HCT116 (cell line): ENCODE measurements around the gene HIRA. TPM values are rescaled to one million over a fixed set of nuclear protein-coding genes. Genes with fewer than 3 reads are reported as not detected.

Experiments used
- ATAC-seq: fragments of 200-7000 bp; cut with Tn5 transposase; 2 replicates; pipeline ENCODE4 v1.9.1; 2020; ENCODE audit warnings: mild to moderate bottlenecking, moderate library complexity
- BruUV-seq: library from RNA; stranded (reverse); fragments of 400-500 nt; replicated peaks from 2 replicates; lab custom pipeline; 2021; lab: Mats Ljungman, UMichigan
- CTCF ChIA-PET: fragments of 300-600 bp; sonication (Branson Sonifier 250); formaldehyde crosslinking; loops from one replicate; lab custom pipeline; 2021; ENCODE audit warnings: antibody characterized with exemption; lab: Charles Lee
- POLR2A ChIA-PET: fragments of 300-600, 350-600 bp; sonication (Branson Sonifier 250); formaldehyde crosslinking; loops from one replicate; lab custom pipeline; 2021; ENCODE audit warnings: antibody characterized with exemption; lab: Charles Lee
- RAD21 ChIA-PET, 2 experiments: fragments of 300-600 bp; sonication (Branson Sonifier 250); formaldehyde crosslinking; loops; one replicate each; lab custom pipeline; 2023; ENCODE audit warnings: low total read pairs in 2 of 2; ENCODE audit not compliant: uncharacterized antibody in 2 of 2, unreplicated experiment in 2 of 2, low non-redundant PET in 1 of 2; lab: Charles Lee
- DNase-seq: peaks from one replicate; pipeline ENCODE4 v3.0.0-alpha.2; 2010; ENCODE audit warnings: low read depth, low spot score
- H2AFZ ChIP-seq: fragments of 200-600 bp; shearing (Covaris generic), sonication (generic); 2 replicates; pipeline ENCODE4 v1.6.1; 2017; ENCODE audit warnings: low read depth, mixed run types, mixed read lengths, antibody characterized with exemption, low read length; ENCODE audit not compliant: poor library complexity, severe bottlenecking
- H3K27ac ChIP-seq: 2 replicates; pipeline ENCODE4 v1.5.1; 2012; ENCODE audit warnings: low read depth, low read length
- H3K27me3 ChIP-seq: fragments of 200-600 bp; sonication (generic); 2 replicates; pipeline ENCODE4 v1.6.1; 2016; ENCODE audit warnings: mixed run types, low read length, mixed read lengths; ENCODE audit not compliant: insufficient read depth
- H3K36me3 ChIP-seq, 2 experiments: fragments of 200-500 bp in 1 of 2; fragments of 200-600 bp in 1 of 2; sonication (Bioruptor generic) in 1 of 2; sonication (generic) in 1 of 2; 2 replicates each; pipeline versions ENCODE4 v1.5.1 to v1.6.1; 2014 to 2016; ENCODE audit warnings: low read length in 2 of 2, inconsistent platforms in 1 of 2, mixed read lengths in 1 of 2, mixed run types in 1 of 2; ENCODE audit not compliant: insufficient read depth in 2 of 2, control insufficient read depth in 1 of 2
- H3K4me1 ChIP-seq, 2 experiments: fragments of 200-600 bp in 1 of 2; sonication (generic) in 1 of 2; 2 replicates each; pipeline versions ENCODE4 v1.5.1 to v1.6.1; 2012 to 2017; ENCODE audit warnings: low read length in 2 of 2, inconsistent platforms in 1 of 2, mild to moderate bottlenecking in 1 of 2, mixed read lengths in 1 of 2, mixed run types in 1 of 2, moderate library complexity in 1 of 2; ENCODE audit not compliant: insufficient read depth in 2 of 2, control insufficient read depth in 1 of 2
- H3K4me2 ChIP-seq: fragments of 200-600 bp; sonication (generic); 2 replicates; pipeline ENCODE4 v1.6.1; 2017; ENCODE audit warnings: mixed run types, low read length, mixed read lengths
- H3K4me3 ChIP-seq, 2 experiments: fragments of 200-600 bp in 1 of 2; sonication (generic) in 1 of 2; replicated peaks in 1 of 2; 2 replicates each; pipeline ENCODE4 v1.5.1; 2011 to 2016; ENCODE audit warnings: low read length in 2 of 2, control low read depth in 1 of 2, low read depth in 1 of 2, mild to moderate bottlenecking in 1 of 2, mixed read lengths in 1 of 2, mixed run types in 1 of 2
- H3K79me2 ChIP-seq: fragments of 200-600 bp; sonication (generic); 2 replicates; pipeline ENCODE4 v1.6.1; 2017; ENCODE audit warnings: mild to moderate bottlenecking, mixed run types, low read length, moderate library complexity, mixed read lengths; ENCODE audit not compliant: insufficient read depth
- H3K9ac ChIP-seq: fragments of 200-600 bp; sonication (generic); 2 replicates; pipeline ENCODE4 v1.6.1; 2016; ENCODE audit warnings: low read length, mixed read lengths
- H3K9me2 ChIP-seq: fragments of 200-600 bp; sonication (generic), shearing (Covaris generic); 2 replicates; pipeline ENCODE4 v1.6.1; 2017; ENCODE audit warnings: mixed run types, mild to moderate bottlenecking, moderate library complexity; ENCODE audit not compliant: insufficient read depth
- H3K9me3 ChIP-seq, 2 experiments: fragments of 200-500 bp in 1 of 2; fragments of 200-600 bp in 1 of 2; sonication (Bioruptor generic) in 1 of 2; sonication (generic) in 1 of 2; 2 replicates each; pipeline ENCODE4 v1.6.1; 2014 to 2017; ENCODE audit warnings: low read length in 2 of 2, mixed read lengths in 2 of 2, inconsistent platforms in 1 of 2, low read depth in 1 of 2, mild to moderate bottlenecking in 1 of 2, mixed run types in 1 of 2, moderate library complexity in 1 of 2; ENCODE audit not compliant: control insufficient read depth in 1 of 2, insufficient read depth in 1 of 2
- H4K20me1 ChIP-seq: fragments of 200-600 bp; sonication (generic), shearing (Covaris generic); 2 replicates; pipeline ENCODE4 v1.6.1; 2017; ENCODE audit warnings: mixed run types, mild to moderate bottlenecking, moderate library complexity; ENCODE audit not compliant: insufficient read depth
- CBX3 ChIP-seq: IDR thresholded peaks from 2 replicates; pipeline ENCODE4 v1.6.1; 2012; ENCODE audit warnings: low read depth
- CEBPB ChIP-seq: IDR thresholded peaks from 2 replicates; pipeline ENCODE4 v1.6.1; 2012; ENCODE audit warnings: low read depth
- EZH2 ChIP-seq: fragments of 200-600 bp; sonication (generic); IDR thresholded peaks from 2 replicates; pipeline ENCODE4 v1.6.1; 2017; ENCODE audit warnings: antibody characterized with exemption, mixed run types
- EZH2phosphoT487 ChIP-seq: fragments of 200-600 bp; IDR thresholded peaks from 2 replicates; pipeline ENCODE4 v1.6.1; 2018; ENCODE audit warnings: antibody characterized with exemption, borderline replicate concordance
- FOSL1 ChIP-seq: IDR thresholded peaks from 2 replicates; pipeline ENCODE4 v1.6.1; 2012; ENCODE audit warnings: low read depth
- SIN3A ChIP-seq: IDR thresholded peaks from 2 replicates; pipeline ENCODE4 v1.6.1; 2012; ENCODE audit warnings: low read depth
- SRF ChIP-seq: IDR thresholded peaks from 2 replicates; pipeline ENCODE4 v1.6.1; 2012; ENCODE audit warnings: low read depth
- YY1 ChIP-seq: IDR thresholded peaks from 2 replicates; pipeline ENCODE4 v1.6.1; 2011; ENCODE audit warnings: low read length, low read depth, moderate library complexity, mild to moderate bottlenecking; ENCODE audit not compliant: insufficient replicate concordance; ENCODE audit errors: extremely low read depth
- ZNF274 ChIP-seq: fragments of 200-500 bp; sonication (Bioruptor generic); IDR thresholded peaks from 2 replicates; pipeline ENCODE4 v1.6.1; 2014; ENCODE audit warnings: mild to moderate bottlenecking, low read depth, low read length, inconsistent platforms
- intact Hi-C: fragments of 100-400 bp; cut with micrococcal nuclease; formaldehyde crosslinking; loops from 2 replicates; pipeline ENCODE4 v1.10.0; 2022
- total RNA-seq: library from RNA; stranded (reverse); gene quantifications from one replicate; pipeline ENCODE4 v1.2.1, GENCODE V29; 2021; ENCODE audit not compliant: unreplicated experiment
- TF ChIP-seq, protein P1 (sequence below): IDR thresholded peaks from 2 replicates; pipeline ENCODE4 v1.6.1; 2012
- TF ChIP-seq, protein P2 (sequence below): IDR thresholded peaks from 2 replicates; pipeline ENCODE4 v1.6.1; 2011; ENCODE audit warnings: mild to moderate bottlenecking, low read length, moderate library complexity; ENCODE audit not compliant: insufficient replicate concordance; ENCODE audit errors: extremely low read depth

HIRA gene
- total RNA-seq, 1 experiment from 2014 or later, result 30.6 TPM

DNA sequence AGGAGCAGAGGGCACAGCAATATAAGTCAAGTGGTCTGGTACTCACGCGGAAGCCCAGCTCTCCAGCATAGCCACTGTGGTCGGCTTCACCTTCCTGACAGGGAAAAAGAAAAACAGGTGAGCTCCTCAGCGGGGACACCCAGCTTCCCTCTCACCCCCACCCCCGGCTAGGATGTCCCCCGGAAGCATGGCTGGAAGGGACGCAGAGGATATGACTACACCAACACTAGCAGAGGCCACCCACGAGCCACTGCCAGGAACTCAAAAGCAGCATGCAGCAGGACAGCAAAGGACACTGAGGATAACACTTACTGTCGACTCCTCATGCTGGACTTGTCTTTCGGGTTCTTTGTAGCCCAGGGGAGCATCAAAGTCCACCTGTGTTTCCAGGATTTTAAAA lies 25.0 kb upstream of the HIRA start:
- Histone ChIP-seq H3K4me2 (no peak overlapping the region), H3K79me2 (peaks cover 3% of the 10 kb centered on the region; the same call in 1 of the 2 replicates), H2AFZ (no peak overlapping the region), H3K4me1 (no peaks in the 10 kb centered on the region), H3K9me2 (no peaks in the 10 kb centered on the region), H3K36me3 (peaks cover 39 to 47% of the 10 kb centered on the region in 2 experiments), H3K9me3 (no peaks in the 10 kb centered on the region), H3K27me3 (no peaks in the 10 kb centered on the region), H3K9ac (no peak overlapping the region), H4K20me1 (no peaks in the 10 kb centered on the region), H3K4me3 (no peak overlapping the region), H3K27ac (no peak overlapping the region)
- intact Hi-C loops, result no loop called here
- no TSS peak for BruUV-seq
- no peak for TF ChIP-seq YY1
- no peak for TF ChIP-seq CEBPB
- no peak for TF ChIP-seq CBX3
- no peak for TF ChIP-seq SIN3A
- no peak for TF ChIP-seq FOSL1
- TF ChIP-seq, protein P1, sequence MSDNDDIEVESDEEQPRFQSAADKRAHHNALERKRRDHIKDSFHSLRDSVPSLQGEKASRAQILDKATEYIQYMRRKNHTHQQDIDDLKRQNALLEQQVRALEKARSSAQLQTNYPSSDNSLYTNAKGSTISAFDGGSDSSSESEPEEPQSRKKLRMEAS, result no peak
- TF ChIP-seq, protein P2, sequence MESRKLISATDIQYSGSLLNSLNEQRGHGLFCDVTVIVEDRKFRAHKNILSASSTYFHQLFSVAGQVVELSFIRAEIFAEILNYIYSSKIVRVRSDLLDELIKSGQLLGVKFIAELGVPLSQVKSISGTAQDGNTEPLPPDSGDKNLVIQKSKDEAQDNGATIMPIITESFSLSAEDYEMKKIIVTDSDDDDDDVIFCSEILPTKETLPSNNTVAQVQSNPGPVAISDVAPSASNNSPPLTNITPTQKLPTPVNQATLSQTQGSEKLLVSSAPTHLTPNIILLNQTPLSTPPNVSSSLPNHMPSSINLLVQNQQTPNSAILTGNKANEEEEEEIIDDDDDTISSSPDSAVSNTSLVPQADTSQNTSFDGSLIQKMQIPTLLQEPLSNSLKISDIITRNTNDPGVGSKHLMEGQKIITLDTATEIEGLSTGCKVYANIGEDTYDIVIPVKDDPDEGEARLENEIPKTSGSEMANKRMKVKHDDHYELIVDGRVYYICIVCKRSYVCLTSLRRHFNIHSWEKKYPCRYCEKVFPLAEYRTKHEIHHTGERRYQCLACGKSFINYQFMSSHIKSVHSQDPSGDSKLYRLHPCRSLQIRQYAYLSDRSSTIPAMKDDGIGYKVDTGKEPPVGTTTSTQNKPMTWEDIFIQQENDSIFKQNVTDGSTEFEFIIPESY, result no peak
- TF ChIP-seq ZNF274, result no peak
- no peak for TF ChIP-seq SRF
- TF ChIP-seq EZH2, result no peak
- TF ChIP-seq EZH2phosphoT487, result no peak
- POLR2A ChIA-PET, result no interaction called here
- CTCF ChIA-PET, result no interaction called here
- no peak for DNase-seq
- no peak for ATAC-seq
- RAD21 ChIA-PET, result no interaction called here
